Measurements from ENCODE around the gene OSTF1.
A peak's percentile ranks its signal among the peaks of the same experiment; 100 is the strongest.

The OSTF1 gene, protein sequence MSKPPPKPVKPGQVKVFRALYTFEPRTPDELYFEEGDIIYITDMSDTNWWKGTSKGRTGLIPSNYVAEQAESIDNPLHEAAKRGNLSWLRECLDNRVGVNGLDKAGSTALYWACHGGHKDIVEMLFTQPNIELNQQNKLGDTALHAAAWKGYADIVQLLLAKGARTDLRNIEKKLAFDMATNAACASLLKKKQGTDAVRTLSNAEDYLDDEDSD

DNA sequence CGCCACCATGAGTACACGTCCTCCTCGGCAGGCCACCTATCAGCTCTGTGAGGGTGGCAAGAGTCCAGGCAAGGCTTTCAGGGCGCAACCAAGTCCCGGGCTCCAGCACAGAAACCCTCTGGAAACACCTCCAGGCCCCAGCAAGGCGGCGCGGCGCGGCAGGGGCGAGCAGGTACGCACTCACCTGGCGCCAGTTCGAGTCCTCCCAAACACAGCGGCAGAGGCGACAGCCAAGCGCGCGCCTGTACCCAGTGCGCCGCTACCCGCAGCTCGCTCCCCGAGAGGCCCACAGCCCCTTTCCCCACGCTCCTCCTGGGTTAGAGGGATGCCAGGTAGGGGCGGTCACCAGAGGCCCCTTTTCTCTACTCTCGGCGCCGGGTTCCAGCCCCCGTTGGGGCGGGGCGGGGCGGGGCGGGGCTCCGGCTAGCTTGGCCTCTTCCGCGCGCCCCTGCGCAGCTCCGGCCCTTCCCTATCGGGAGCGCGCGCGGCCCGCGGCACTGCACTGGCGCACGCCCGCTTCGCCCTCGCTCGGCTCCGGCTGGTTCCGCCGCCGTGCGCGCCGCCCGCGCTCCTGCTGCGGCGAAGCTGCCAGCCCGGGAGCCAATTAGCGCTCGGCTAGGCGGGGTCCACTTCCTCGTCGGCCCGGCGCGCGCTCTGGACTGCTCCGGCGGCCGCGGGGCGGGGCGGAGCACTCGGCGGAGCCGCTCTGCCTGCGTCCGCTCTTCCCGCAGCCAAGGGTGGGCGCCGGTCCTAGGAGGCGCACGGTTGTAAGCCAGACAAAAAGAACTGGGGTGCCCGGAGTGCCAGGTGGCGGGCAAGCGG, at the start of gene OSTF1, which contains the start of gene NMRK1:
TSS of gene OSTF1 (plus strand) at position 691 of the 822 bp plus-strand sequence. CDS start 179 bp downstream, outside the sequence.
TSS of gene NMRK1 (minus strand) at position 332 of the 822 bp plus-strand sequence. CDS start 5,040 bp downstream, outside the sequence.
- DNase-seq: peak; percentile 93

DNA sequence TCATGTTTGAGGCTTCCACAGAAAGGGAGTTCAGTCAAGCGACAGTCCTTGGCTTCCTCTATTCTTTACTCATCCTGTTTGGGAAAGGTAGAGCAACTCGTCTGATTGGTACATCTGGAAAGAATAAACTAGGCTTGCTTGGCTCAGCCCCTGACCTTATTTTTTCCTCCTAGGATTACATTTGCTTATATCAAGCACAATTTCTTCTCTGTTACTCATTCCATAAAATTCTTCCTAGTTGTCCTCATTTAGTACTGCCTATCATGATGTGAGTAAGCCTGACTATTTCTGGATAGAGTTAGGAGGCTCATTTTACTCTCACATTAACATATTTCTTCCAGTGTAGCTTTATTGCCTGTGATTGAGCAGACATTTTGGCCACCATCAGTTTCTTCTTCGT, 49.3 kb upstream of the OSTF1 start:
- DNase-seq: no peak

DNA sequence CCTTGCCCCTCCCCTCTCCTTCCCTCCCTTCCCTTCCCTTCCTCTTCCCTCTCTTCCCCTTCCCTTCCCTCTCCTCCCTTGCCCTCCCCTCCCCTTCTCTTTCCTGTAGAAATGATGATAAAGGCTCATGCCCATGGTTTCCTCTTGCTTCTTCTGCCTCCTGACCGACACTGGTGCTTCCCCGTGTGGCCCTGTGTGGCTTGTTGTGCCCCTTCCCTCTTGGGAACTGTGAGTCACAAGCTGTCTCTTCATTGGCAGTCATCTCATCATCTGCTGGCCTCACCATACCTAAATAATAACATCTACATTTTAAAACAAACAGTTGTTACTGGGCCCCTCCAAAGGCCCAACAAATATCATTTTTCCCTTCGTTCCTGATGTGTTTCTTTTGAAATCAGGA, 48.5 kb upstream of the OSTF1 start:
- no peak for DNase-seq

DNA sequence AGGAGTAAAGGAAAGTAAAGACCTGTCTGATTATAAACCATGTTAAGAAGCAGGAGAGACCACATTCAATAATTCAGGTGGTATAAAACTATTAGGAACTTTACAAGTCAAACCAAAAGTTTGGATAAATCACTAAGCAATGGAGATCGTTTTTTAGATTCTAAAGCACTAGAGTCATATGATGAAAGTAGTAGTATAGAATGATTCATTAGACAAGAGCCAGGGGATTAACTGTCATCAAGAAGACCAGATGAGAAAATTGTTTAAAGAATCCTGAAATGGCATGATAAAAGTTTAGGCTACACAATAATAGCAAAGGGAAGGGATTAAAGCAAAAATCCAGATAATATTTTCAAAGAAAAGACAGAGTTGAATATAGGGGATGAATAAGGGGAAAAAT, 47.3 kb upstream of the OSTF1 start:
- no peak for DNase-seq

DNA sequence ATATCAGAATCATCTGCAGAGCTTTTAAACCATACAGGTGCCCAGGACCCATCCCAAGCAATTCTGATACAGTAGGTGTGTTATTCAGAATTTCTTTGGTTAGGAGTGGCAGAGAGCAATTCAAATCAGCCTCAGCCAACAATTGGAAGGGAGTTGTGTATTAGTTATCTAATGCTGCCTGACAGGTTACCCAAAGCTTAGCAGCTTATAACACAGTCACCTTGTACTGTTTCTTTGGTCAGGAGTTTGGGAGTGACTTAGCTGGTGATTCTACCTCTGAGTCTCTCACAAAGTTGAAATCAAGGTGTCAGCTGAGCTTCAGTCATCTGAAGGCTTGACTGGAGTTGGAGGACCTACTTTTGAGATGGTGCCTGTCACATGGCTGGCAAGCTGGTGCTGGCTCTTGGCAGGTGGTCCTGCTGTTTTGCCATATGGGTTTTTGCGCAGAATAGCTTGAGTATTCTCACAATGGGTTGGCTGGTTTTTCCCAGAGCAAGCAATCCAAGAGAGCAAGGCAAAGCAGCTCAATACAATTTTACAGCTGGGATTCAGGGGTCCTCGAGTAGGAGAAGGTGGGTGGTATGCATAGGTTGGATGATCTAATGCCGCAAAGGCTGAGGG, 41.5 kb upstream of the OSTF1 start:
- DNase-seq: no peak

DNA sequence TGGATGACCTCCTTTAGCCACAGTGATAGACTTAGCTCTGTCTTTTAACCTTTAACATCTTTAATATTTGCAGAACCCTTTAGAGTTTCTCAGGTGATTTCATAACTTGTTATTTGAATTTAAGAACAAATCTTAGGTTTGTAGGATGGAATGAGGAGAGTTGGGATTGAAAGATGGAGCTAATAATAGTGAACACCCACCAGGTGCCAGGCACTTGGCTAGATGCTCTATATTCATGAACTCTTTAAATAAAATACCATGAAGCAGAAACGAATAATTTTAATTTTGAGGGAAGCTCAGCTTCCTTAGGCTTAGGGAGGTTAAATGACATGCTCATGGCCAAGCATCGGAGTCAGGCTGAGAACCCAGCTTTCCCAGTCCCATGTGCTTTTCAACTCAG, 40.8 kb upstream of the OSTF1 start:
- no peak for DNase-seq

DNA sequence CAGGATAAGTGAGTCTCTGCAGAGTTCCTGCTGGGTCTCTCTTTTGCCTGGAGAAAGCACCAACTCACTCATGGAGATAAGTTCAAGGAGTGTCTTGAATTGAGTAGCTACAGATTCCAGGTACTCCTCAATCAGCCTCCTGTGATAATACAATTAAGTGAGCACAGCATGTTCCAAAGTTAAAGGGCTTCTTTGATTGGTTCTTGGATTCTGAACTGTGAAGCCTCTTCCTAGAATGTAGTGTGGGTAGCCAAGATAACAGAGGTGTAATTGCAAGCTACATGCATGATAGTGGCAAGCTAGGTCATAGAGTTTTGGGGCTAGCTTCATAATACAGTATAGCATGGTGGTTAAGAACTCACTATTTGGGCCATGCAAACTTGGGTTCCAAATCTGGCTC, 37.0 kb upstream of the OSTF1 start:
- DNase-seq: no peak

DNA sequence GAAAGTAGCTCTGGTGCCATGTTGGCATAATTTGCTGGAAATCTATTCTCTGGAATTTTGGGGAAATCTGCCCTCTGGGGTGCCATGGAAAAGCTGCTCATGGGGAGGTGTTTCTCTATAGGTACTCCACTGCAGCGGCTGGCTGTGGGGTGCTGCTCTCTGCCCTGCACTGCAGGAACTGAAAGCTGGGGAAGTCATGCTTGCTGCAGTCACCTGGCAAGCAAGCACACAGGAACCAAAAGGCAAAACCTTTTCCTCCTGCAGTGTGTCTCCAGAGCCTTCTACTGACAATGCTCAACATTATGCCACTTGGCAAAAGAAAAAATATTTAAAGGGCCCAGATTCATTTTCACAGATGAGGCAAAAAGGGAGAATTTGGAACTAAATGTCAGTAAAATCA, 34.4 kb upstream of the OSTF1 start:
- no peak for DNase-seq

DNA sequence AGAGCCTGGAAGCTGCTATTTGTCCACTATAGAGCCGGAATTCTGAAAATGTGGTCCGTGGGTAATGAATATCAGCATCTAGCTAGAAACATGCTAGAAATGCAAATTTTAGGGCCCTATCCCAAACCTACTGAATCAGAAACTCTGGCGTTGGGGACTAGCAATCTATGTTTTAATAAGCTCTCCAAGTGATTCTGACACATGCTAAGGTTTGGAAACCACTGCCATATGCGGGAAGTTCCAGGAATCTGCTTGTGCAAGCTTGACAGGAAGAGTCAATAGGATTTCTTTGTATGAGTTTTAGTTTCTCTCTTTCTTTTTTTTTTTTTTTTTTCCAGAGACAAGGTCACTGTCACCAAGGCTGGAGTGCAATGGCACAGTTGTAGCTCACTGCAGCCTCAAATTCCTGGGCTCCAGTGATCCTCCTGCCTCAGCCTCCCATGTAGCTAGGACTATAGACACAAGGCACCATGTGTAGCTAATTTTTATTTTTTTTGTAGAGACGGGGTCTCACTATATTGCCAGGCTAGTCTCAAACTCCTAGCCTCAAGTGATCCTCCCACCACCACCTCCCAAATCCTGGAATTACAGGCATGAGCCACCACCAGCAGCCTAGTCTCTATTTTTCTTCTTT, 33.8 kb upstream of the OSTF1 start:
- DNase-seq: no peak

DNA sequence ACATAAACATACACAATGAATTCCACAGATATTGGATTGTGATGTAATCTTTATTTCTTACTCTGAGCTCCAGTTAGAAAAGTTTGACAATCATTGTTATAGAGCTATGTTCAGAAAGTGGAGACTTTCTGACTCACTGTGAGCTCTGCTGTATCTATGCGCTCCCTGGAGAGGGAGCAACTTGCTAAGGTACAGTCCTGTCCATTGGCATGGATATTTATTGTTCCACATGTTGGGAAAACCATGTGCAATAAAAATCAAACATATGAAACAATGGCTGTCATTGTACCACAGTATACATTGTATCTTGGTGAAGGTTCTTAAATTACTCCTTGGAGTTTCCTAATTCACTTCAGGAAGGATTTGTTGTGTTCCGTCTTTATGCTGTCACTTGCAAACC, 27.1 kb upstream of the OSTF1 start:
- DNase-seq: no peak

DNA sequence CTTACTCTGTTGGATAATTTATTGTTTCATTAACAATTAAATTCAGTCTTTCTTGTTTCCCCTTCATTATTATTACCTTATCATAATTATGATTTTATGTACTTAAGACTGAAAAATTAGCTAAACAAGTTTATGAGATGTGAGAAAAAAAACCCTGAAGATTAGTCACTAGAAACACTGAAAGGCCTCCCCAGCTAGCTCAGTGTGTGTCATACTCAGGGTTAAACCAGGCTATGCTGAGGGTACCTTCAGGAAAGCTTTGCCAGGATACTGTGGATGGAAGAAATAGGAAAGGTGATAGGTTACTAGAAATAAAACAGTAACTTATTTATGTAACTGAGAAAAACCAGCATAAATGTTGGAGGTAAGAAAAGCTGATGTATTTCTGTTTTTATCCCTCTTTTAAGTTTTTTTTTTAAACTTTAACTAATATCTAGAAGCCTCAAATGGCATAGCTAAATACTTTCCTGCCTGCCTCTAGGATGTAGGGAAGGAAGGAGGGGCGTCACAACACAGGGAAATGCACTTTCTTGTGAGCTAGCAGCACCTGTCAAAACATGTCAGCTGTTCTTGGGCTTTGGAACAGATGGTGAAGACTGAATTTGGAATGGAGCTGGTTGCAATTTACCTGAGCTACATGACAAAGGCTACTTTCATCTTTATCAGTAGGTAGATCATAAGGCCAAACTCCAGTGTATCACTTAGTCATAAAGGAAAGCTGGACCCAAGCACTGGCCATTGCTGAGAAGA, 24.6 kb upstream of the OSTF1 start:
- no peak for DNase-seq

DNA sequence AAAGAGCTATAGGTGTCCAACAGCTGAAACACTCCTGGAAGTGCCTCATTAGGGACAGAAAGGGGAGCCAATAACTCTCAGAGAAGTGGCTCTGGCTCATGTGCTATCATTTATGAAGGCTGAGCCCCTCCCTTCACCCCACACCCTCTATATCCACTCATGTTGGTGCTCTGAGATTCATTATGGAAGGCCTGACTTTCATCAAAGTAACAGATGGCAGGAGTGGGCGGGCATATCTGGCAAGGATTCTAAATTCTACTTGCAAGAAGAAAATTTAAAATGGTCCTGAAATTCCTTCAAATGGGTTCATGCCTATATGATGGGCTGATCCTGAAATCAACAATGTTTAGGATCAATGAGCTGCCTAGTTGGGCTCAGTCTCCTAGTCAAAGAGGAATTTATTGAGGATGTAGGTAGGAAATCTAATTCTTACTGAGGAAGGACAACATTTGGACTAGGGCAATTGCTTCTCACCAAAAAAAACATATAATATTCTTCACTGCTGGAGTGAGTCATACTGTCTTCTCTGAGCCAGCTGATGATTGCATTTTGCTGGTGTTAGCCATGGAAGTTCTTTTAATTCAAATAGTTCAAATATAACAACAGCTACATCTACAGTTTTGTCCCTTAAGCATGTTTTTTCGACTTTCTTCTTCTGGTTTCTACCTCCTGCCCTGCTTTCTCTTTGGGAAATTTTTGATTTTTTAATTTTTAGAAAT, 23.8 kb upstream of the OSTF1 start:
- DNase-seq: no peak

DNA sequence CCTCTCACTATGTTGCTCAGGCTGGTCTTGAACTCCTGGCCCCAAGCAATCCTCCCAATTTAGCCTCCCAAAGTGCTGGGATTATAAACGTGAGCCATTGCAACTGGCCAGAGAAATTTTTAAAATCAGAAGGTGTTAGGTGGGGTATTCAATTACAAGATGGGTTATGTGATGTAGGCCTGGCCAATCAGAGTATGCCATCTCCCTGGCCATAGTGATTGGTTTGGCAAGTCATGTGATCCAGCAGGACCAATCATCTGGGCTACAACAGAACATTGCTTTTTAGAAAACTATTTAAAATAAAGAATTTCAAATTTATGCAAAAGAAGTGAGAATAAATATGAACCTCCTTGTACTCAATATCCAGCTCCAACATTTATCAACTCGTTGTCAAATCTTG, 22.8 kb upstream of the OSTF1 start:
- DNase-seq: no peak

DNA sequence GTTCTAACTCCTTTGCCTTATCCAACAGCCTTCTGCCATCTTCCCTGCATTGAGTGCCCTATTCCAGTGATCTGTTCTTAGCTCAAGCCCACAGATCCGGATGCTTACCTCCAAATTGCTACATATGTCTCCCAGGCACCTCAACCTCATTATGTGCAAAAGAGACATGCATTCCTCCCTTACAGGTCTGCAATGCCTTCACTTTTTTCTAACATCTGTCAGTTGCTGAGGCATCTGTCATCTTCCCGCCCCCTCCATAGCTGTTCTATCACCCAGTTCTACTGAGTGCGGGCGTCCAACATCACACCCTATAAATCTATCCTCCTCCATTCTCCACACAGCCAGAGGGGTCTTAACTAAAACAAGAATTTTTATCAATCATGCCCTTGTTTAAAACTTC, 20.4 kb upstream of the OSTF1 start:
- DNase-seq: no peak

DNA sequence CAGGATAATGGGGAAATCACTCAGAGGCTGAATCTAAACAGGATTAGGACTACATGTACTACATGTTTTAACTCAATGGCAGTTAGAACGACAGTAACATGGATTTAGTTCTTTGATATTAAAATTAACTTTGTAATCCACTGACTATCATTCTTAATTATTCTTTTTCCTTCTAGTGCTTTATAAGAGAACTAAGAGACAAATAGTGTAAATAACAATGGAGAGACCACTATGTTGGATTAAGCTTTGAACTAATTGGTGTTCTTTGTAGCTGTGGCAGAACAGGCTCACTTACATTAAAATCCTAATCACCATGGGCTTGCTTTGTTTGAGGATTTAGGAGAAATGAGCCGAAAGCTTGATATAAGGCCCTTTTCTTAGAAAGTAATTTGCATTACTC, 19.1 kb upstream of the OSTF1 start:
- no peak for DNase-seq

DNA sequence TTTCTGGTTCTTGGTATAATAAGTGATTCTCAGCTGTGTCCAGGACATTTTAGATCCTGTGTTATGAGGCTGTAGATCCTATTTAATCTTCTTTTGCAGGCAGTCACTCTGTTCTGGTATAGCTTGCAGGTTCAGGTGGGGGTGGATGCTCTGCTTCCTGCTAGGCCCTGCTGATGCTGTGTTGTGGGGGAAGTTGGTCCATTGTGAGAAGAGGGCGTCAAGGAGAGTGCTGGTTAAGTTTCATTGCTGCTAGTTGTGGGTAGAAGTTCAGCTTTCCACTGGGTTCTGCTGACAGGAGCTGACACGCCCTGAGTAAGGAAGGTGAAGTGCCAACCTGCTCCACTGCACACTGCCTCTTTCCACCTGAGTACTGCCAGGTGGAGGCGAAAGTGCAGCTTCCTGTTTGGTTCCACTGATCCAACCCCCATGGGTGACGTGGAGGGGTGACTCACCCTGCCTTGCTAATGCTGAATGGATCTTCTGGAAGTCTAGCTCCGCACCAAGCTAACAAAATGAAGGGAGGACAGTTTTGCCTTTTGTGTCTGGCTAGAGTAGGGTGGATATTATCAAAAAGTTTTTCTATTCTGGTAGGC, 16.7 kb upstream of the OSTF1 start:
- DNase-seq: peak; percentile 77

DNA sequence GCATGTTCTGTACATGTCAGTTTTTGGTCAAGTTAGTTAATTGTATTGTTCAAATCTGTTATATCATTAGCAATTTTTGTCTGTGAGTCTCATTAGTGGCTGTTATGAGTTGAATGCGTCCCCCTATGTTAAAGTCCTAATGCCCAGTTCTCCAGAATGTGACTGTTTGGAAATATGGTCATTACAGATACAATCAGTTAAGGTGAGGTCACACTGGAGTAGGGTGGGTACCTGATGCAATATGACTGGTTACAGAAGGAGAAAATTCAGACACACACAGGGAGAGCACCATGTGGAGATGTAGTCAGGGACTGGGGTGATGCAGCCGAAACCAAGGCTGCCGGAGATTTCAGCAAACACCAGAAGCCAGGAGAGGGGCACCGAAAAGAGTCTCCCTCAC, 15.4 kb upstream of the OSTF1 start:
- no peak for DNase-seq

DNA sequence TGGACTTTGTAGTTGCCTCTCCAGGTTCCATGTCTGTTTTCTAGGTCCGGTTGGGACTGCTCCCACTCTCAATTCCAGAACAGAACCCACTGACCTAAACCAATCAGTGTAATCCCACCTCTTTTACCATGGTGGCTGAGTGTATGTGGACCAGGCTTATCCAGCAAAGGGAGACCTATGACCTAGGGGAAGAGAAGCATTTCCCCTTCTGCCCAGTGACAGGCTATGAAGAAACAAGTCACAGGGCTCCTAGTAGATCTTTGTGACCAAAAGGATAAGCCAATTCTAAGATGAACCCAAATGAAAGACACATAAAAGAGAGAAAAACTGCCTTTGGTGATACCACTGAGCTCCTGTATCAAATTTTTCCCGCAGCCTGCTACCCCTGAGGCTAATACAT, 6.7 kb upstream of the OSTF1 start:
- DNase-seq: no peak

DNA sequence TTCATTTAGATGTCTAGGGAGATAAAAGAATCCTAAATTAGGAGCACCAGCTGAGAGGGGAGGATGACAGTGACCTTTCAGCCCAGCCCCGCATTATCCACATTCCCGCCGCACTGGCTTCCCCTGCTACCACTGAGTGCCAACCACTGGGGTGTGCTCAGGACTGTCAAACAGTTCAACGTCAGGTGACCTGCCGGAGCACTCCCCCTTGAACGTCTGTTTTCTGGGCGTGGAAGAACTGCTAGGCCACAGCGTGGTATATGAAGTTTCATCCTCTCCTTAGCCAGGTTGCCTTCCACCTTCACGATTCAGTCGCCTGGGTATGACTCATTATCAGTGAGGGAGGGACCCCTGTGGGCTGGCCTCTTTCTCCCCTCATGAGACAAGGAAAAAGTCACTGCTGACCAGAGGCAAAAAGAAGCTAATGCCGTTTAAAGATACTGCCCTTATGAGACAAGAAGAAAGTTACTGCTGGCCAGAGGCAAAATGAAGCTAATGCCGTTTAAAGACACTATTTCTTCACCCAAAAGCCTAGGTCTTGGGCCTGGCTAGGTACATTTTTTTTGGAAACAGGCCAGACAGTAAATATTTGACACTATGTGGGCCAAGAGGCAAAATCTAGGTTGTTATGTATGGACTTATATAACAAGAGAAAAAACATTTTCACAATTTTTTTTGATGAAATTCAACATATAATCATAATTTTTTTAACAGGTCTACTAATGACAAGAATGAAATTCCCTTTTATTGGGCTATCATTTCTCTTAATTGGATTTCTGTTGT, 4.9 kb upstream of the OSTF1 start:
- DNase-seq: no peak

DNA sequence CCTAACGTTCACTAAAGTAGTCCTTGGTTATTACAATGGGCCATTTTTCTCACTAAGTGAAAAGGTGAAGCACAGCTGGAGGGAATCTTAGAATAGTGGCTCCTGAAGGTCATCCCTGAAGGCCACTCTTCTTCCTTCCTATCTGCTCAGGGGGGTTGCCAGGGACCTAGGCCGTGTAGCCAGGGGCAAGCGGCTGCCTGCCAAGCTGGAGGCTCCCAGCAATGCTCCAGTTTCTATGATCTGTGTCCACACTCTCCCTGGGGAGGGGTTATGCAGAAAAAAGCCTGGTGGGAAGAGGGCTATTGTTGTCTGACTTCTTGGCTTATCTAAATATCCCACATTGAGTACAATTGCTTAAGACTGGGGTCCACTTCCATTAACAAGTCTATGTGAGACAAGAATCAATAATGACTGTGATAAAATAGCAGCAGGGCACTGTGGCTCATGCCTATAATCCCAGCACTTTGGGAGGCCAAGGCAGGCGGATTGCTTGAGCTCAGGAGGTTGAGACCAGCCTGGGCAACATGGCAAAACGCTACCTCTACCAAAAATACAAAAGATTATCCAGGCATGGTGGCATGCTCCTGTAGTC, 4.1 kb upstream of the OSTF1 start:
- DNase-seq: no peak

DNA sequence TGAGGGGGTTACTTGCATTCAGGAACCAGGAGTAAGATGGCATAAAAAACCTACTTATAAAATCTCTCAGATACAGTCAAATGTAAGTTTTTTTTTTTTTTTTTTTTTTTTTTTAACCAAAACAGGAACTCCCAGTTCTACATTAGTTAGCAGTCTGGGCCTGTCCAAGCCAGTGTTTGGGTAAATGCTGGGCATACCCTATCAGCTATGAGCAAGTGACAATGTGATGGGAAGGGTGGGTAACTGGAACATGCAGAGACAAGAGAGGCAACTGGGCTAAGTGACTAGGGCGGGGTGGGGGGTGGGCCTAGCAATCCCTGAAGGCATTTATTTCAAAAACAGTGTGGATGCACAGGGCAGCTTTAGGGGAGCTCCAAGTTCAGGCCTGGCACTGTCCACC, 2.7 kb upstream of the OSTF1 start:
- no peak for DNase-seq
